Gastroesophageal sphincter (tissue), 3 donors: ENCODE data around the gene WDR86.

Experiments
- CTCF ChIP-seq, 4 experiments: fragments of 200-600 bp in 2 of 4; fragments of 450-650 bp in 2 of 4; sonication (generic) in 1 of 4; IDR thresholded peaks; one replicate each; pipeline ENCODE4 v1.5.1; 2017 to 2019; ENCODE audit warnings: antibody characterized with exemption in 4 of 4, mild to moderate bottlenecking in 2 of 4, moderate library complexity in 2 of 4
- EP300 ChIP-seq: sonication (generic); formaldehyde crosslinking; IDR thresholded peaks from one replicate; pipeline ENCODE4 v1.6.1; 2017; ENCODE audit warnings: antibody characterized with exemption, mild to moderate bottlenecking
- POLR2A ChIP-seq, 2 donors: fragments of 450-650 bp; IDR thresholded peaks; one replicate each; pipeline ENCODE4 v1.6.1; 2017; ENCODE audit warnings: antibody characterized with exemption in 2 of 2, mild to moderate bottlenecking in 2 of 2, moderate library complexity in 1 of 2
- POLR2AphosphoS5 ChIP-seq: sonication (generic); formaldehyde crosslinking; IDR thresholded peaks from one replicate; pipeline ENCODE4 v1.6.1; 2017; ENCODE audit warnings: antibody characterized with exemption

GRCh38 chr7:151448261-151449252, 38.7 kb upstream of the WDR86 start:
- TF ChIP-seq CTCF (IDR thresholded peaks at IDR 0.05), result peak in 3 of 4 experiments; percentile 75 to 85 (median 84)
- TF ChIP-seq POLR2A (IDR thresholded peaks at IDR 0.05), result no peak
- no peak for TF ChIP-seq POLR2AphosphoS5
- TF ChIP-seq EP300, result no peak
